Measurements from ENCODE around the gene CNKSR1. TPM values are rescaled to one million over a fixed set of nuclear protein-coding genes. Genes with fewer than 3 reads are reported as not detected.

The CNKSR1 gene
- total and polyA plus RNA-seq, 2 of the 13 experiments (the other 11 are each of a cell fraction or from before 2014, with no cell fraction given), result 3.4 to 8.9 TPM

DNA sequence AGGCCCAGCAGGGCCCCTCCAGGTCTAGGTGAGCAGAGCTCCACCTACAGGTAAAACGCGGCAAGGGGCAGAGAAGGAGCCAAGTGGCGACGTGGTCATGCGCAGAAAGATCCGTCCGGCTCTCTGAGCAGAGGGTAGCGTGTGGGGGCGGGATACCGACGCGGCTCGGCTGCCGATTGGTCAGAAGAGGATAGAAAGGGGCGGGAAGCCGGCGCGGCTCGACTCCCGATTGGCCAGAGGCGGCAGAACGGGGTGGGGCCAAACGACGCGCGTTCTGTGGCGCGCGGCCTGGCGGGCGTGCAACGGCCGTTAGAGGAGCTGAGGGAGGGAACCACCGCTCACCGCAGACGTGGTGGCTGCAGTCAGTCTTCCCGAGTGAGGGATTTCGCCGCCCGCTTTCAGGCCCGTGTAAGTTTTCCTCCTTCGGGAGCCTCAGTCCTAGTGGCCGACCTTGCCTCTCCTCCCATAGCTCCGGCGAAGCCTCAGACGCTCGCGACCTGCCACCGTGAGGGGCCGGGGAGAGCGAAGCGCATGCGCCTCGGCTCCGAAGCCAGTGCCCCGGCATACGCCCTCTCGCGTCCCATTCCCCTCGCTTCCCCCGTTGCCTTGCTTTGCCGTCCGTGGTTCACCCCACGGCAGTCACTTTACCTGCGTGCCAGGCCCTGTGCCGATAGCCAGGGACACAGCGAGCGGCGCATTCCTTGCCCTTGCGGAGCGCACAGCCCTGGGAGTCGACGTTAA lies 56.8 kb downstream of the CNKSR1 start, which contains the start of gene CEP85 (continued):
- TF ChIP-seq SOX6 (IDR thresholded peaks at IDR 0.05) (no peak), SOX6 (CRISPR knock-in tag; IDR thresholded peaks at IDR 0.05) (peak; percentile 30; the same call in 1 of the 2 replicates), MBD4 (IDR thresholded peaks at IDR 0.05; ENCODE audit: borderline replicate concordance, low read length) (no peak), ZNF496 (CRISPR knock-in tag; IDR thresholded peaks at IDR 0.05; ENCODE audit: insufficient replicate concordance) (no peak), ZNF451 (CRISPR knock-in tag; IDR thresholded peaks at IDR 0.05) (peak; percentile 83), POGZ (CRISPR knock-in tag; IDR thresholded peaks at IDR 0.05) (peak; percentile 29; the same call in 1 of the 2 replicates), ZNF790 (CRISPR knock-in tag; IDR thresholded peaks at IDR 0.05; ENCODE audit: borderline replicate concordance) (peak; percentile 77; the same call in 1 of the 2 replicates), ZNF749 (CRISPR knock-in tag; IDR thresholded peaks at IDR 0.05; ENCODE audit: borderline replicate concordance) (peak; percentile 78; the same call in 1 of the 2 replicates), ZNF605 (CRISPR knock-in tag; IDR thresholded peaks at IDR 0.05) (peak; percentile 86; the same call in 1 of the 2 replicates), NR2C2 (CRISPR knock-in tag; IDR thresholded peaks at IDR 0.05; ENCODE audit: borderline replicate concordance) (peak; percentile 19; the same call in 1 of the 2 replicates), ZNF550 (CRISPR knock-in tag; IDR thresholded peaks at IDR 0.05; ENCODE audit: borderline replicate concordance) (peak; percentile 77; the same call in 1 of the 2 replicates), AKAP8 (CRISPR knock-in tag; IDR thresholded peaks at IDR 0.05) (no peak), TSC22D2 (CRISPR knock-in tag; IDR thresholded peaks at IDR 0.05; ENCODE audit: borderline replicate concordance) (no peak), MXI1 (IDR thresholded peaks at IDR 0.05; ENCODE audit: borderline replicate concordance, low read depth, low read length) (peak; percentile 81; the same call in 1 of the 3 replicates), WIZ (CRISPR knock-in tag; IDR thresholded peaks at IDR 0.05) (no peak), ZFP36L2 (CRISPR knock-in tag; IDR thresholded peaks at IDR 0.05) (no peak), PHF21A (CRISPR knock-in tag; IDR thresholded peaks at IDR 0.05) (peak; percentile 68), HNRNPK (IDR thresholded peaks at IDR 0.05; ENCODE audit: low read depth, low read length, poor library complexity, severe bottlenecking) (no peak), NKX3-1 (CRISPR knock-in tag; IDR thresholded peaks at IDR 0.05) (no peak)
- TF ChIP-seq, protein P1, sequence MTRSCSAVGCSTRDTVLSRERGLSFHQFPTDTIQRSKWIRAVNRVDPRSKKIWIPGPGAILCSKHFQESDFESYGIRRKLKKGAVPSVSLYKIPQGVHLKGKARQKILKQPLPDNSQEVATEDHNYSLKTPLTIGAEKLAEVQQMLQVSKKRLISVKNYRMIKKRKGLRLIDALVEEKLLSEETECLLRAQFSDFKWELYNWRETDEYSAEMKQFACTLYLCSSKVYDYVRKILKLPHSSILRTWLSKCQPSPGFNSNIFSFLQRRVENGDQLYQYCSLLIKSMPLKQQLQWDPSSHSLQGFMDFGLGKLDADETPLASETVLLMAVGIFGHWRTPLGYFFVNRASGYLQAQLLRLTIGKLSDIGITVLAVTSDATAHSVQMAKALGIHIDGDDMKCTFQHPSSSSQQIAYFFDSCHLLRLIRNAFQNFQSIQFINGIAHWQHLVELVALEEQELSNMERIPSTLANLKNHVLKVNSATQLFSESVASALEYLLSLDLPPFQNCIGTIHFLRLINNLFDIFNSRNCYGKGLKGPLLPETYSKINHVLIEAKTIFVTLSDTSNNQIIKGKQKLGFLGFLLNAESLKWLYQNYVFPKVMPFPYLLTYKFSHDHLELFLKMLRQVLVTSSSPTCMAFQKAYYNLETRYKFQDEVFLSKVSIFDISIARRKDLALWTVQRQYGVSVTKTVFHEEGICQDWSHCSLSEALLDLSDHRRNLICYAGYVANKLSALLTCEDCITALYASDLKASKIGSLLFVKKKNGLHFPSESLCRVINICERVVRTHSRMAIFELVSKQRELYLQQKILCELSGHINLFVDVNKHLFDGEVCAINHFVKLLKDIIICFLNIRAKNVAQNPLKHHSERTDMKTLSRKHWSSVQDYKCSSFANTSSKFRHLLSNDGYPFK (CRISPR knock-in tag; IDR thresholded peaks at IDR 0.05; ENCODE audit: borderline replicate concordance), result peak; percentile 90
- TF ChIP-seq, protein P2, sequence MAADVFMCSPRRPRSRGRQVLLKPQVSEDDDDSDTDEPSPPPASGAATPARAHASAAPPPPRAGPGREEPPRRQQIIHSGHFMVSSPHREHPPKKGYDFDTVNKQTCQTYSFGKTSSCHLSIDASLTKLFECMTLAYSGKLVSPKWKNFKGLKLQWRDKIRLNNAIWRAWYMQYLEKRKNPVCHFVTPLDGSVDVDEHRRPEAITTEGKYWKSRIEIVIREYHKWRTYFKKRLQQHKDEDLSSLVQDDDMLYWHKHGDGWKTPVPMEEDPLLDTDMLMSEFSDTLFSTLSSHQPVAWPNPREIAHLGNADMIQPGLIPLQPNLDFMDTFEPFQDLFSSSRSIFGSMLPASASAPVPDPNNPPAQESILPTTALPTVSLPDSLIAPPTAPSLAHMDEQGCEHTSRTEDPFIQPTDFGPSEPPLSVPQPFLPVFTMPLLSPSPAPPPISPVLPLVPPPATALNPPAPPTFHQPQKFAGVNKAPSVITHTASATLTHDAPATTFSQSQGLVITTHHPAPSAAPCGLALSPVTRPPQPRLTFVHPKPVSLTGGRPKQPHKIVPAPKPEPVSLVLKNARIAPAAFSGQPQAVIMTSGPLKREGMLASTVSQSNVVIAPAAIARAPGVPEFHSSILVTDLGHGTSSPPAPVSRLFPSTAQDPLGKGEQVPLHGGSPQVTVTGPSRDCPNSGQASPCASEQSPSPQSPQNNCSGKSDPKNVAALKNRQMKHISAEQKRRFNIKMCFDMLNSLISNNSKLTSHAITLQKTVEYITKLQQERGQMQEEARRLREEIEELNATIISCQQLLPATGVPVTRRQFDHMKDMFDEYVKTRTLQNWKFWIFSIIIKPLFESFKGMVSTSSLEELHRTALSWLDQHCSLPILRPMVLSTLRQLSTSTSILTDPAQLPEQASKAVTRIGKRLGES (CRISPR knock-in tag; IDR thresholded peaks at IDR 0.05; ENCODE audit: borderline replicate concordance), result no peak
- TF ChIP-seq, protein P3, sequence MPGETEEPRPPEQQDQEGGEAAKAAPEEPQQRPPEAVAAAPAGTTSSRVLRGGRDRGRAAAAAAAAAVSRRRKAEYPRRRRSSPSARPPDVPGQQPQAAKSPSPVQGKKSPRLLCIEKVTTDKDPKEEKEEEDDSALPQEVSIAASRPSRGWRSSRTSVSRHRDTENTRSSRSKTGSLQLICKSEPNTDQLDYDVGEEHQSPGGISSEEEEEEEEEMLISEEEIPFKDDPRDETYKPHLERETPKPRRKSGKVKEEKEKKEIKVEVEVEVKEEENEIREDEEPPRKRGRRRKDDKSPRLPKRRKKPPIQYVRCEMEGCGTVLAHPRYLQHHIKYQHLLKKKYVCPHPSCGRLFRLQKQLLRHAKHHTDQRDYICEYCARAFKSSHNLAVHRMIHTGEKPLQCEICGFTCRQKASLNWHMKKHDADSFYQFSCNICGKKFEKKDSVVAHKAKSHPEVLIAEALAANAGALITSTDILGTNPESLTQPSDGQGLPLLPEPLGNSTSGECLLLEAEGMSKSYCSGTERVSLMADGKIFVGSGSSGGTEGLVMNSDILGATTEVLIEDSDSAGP (CRISPR knock-in tag; IDR thresholded peaks at IDR 0.05; ENCODE audit: borderline replicate concordance), result peak; percentile 76

All from HepG2 (cell line).